GM18907 (cell line): ENCODE data around the gene ZEB1.

Experiments
- ATAC-seq: cut with Tn5 transposase; IDR thresholded peaks from one replicate; pipeline ENCODE4 v1.9.1; 2021; ENCODE audit warnings: mild to moderate bottlenecking, moderate library complexity; ENCODE audit not compliant: unreplicated experiment

Gene ZEB1

DNA sequence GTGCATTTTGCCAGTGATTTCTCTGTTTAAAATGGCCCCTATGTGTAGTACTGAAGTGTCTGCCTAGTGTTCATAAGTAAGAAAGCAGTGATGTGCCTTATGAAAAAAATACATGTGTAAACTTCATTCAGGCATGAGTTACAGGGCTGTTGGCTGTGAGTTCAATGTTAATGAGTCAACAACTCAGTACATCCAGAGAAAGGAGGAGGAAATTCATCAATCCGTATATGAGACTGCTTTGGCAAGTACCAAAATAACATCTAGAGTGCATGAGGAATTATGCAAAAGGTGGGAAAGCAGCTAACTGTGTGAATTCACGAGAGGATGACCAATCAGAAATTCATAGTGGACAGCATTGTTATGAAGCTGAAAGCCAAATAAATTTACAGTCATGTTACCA is 255.6 kb downstream of the ZEB1 start:
- no peak for ATAC-seq

DNA sequence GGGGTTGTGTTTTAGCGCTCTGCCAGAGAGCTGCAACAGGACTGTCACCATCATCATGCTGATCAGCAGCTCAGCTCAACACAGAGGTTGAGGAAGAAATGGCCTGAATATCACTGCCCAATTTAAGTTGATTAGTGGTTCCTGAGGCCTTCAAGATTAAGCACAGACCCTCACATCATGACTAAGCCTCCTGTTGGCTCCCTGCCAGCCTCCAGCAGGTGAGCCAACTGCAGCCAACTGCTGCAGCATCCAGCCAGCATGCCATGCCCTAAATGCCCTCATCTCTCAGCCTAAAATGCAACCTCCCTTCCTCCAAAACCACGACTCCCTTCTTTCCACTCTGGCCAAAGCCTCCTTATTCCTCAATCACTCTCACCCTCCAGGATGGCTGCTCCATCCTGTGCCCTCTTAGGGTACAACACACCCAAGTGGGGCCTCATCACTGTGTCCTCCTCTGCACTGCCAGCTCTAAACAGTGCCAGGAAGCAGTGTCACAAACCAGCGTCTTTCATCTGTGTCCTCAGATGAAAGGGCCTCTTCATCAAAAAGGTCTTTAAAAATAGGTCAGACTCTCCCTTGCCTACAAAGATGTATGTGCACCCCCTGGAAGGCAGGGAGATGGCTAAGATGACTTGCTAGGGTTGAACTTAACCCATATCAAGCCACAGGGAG is 259.3 kb downstream of the ZEB1 start:
- no peak for ATAC-seq

DNA sequence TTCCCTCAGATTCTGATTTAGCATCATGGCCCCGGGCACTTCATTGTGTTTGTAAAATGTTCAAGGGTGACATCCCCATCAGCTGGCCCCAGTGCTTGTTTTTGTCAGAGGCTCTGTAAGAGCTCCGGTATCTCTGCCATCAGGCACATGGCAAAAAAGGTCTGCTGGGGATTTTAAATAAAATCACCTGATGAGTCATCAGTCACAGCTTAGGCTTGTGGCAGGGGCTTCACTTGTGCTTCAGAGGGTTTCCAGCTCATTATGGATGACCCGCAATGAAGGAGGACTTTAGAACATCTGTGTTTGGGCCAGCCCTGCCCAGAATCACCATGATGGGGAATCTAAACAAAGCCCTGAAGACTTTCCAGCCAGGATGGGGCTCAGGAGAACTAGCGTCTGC is 259.9 kb downstream of the ZEB1 start:
- no peak for ATAC-seq
